ENCODE measurements around the gene MYL3.

MYL3 gene

DNA sequence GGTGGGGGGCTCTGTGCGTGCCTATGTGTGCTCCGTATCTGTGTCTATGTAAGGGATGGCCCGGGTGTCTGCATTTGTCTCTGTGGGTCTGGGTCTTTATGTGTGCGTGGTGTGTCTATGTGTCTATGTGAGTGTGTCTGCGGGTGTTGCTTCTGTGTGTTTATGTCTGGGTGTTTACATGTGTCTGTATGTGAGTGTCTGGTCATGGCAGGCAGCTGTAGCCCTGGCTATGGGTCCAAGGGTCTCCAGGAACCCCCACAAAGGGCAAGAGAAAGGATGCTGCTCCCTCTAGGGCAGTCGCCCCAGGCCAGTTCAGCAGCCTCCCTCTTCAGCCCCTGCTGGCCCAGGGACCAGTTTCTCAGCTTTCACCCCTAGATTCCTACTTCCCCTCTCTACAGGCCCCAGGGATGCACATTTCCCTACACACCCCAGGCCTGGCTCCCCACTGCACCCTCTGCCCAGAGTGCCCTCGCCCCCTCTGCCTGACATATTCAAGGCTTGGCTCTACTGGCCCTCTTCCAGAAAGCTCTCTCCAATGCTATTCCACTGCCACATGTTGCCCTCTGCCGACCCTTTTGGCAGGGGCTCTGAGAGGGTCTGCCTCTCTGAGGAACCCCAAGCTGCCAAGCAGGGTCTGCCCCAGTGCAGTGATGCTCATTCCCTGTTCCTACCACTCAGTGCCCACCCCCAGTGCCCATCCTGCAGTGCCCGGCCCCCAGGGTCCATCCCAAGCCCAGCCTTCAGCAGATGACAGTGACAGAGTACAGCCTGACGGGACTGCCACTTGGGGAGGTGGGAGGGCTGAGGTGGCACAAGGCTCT lies 1.0 kb upstream of the MYL3 start:
- no peak for DNase-seq

DNA sequence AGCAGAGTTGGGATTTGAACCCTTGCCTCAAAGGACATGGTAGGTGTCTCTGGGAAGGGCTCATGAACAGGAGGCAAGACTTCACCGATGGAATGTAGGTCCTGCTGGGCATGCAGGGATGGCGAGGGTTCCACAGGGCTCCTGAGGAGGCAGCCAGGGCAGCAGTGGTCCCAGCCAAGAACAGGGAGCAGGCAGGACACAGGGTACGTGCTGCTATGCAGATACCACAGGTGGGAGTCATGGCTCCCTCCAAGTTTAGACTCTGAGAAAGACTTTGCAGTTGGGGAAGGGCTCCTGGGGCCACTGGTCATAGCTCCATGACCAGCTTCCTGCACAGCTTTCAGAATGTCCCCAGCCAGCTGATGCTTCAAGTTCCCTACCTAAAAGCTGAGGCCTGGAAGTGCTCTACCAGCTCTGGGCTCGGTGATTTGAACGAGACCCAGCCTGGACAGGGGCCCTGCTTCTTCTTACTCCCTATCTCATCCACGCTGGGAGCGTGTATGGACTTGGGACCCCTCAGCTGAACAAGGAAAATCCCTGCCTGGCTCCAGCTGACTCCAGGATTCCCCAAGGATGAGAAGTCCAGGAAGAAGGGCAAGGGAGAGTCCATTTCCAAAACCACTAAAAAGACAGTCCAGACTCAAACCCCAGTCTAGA lies 747 bp downstream of the MYL3 start:
- DNase-seq = no peak

DNA sequence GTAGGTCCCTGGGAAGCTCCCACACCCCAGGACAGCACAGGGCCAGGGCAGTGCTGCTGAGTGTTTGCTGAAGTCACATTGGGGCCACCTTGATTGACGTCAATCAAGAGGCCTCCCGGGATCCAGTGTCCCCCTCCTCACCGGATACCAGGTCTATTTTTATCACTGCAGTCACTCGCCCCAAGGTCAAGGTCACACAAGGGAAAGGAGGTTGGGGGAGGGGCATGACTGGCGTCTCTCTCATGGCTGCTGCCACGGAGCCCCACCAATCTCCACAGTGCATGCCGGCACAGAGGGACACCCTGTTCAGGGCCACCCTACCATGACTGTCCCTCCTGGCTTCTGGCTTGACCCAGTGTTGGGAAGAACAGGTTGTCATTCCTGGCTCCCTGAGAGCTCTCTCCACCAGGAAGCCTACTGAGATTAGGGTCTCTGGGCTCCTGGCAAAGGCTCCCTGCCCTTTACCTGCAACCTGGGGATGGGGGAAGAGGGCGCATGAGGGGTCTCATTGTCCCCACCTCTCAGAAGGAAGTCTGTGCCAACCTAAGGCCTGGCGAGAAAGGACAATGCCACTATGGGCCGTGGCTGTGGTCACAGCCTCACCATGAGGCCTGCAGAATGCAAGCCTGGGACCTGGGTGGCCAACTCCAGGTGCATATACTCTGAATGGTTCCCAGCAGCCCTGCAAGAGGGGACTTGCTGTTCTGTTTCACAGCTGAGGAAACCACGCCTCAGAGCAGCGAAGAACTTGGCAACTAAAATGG lies 1.5 kb downstream of the MYL3 start:
- no peak for DNase-seq

DNA sequence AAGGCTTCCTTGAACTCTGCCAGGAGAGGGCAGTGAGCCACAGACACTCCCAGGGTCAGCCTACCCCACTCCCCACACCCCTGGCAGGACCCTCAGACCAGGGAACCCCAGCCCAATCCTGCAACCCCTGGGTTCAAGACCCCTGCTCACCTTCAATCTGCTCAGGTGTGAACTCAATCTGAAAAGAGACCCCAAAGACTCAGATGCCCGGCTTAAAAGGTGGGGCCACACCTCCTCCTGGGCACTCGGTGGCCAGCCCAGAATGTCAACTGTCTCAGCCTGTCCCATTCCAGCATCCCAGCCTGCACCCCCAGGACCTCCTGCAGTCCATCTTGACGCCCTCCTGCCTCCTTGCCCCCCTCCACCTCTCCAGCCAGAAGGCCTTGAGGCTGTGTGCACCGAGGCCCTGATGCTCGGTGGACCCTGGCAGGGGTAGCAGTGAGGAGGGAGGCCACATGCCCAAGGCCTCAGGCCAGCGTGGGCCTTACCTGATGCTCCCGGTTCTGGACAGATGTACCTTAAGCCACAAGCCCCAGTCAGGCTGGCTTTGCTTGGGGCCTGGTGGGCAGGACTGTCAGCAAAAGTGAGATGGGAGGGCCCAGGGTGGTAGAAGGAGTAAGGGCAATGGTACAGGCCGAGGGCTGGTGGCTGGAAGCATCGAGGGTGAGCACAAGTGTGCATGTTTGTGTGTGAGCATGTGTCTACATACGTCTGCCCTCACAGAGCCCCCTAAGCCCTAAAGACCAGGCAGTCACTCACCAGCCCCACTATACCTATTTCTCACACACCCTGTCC lies 2.2 kb downstream of the MYL3 start:
- DNase-seq = no peak

DNA sequence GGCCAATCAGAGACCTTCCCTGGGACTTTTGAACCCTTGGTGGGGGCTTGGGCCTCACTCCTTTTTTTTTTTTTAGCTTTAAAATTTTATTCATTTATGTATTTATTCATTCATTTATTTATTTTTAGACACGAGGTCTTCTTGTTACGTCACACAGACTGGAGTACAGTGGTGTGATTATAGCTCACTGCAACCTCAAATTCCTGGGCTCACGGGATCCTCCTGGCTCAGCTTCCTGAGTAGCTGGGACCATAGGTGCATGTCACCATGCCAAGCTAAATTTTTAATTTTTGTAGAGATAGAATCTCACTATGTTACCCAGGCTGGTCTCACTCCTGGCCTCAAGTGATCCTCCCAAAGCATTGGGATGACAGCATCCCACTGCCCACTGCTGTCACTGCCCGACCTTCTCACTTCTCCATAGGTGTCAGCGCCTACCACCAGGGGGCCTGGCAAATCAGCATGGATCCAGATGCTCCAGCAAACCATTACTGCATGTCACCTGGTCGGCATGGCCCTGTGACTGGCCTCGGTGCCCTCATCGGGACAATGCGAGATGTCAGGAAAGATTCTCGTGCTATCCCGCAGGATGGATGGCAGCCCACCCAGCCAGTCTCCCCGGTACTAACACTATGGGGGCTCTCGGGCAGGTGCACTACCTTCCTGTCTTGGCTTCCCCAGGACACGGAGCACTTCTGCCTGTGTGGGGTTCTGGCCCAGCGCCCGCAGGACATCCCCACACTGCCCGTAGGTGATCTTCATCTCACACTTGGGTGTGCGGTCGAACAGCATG lies 3.0 kb downstream of the MYL3 start:
- DNase-seq = peak in 1 of 2 donors; percentile 32

DNA sequence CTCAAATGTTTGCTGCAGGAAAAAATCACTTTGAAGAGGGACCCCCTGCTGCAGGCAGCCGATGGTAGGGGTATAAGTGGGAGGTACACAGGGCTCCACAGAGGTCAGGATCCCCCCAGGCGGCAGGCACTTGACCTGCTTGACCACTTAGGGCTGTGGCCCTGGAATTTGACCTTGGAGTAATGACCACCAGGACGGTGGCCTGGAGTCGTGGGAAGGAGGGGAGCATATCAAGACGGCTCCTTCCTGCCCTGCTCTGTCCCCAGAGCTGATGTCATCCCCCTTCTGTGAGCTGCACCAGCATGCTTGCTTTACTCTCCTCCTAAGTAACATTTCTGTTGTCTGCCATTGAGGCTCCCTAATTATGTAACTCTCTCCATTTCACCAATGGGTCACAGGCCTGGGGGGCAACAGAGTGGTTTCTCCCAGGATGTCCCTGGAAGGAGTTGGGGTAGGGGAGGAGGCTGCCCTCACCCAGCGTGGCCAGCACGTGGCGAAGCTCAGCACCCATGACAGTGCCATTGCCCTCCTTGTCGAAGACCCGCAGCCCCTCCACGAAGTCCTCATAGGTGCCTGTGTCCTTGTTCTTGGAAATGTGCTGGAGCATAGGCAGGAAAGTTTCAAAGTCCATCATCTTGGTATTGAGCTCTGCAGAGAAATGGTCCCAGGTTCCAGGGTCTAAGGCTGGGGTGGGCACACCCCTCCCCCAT lies 4.1 kb downstream of the MYL3 start:
- no peak for DNase-seq

DNA sequence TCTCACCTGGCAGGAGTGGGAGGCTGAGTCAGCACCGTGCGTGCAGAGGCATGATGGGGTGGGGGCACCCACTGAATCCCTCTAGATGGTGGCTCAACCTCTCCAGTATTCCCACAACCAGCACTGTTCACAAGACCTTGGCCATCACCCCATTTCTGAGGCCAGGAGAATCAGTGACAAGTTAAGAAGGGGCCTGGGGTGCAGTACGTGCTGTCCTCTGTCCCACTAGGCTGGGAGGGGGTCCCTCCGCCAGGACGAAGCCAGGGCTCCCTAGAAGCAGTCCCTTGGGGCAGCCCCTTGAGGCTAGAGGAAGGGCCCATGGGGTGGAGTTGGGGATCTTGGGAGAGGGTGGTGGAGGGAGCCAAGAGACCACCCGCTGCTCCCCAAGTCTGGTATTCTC lies 4.8 kb downstream of the MYL3 start:
- DNase-seq = no peak

DNA sequence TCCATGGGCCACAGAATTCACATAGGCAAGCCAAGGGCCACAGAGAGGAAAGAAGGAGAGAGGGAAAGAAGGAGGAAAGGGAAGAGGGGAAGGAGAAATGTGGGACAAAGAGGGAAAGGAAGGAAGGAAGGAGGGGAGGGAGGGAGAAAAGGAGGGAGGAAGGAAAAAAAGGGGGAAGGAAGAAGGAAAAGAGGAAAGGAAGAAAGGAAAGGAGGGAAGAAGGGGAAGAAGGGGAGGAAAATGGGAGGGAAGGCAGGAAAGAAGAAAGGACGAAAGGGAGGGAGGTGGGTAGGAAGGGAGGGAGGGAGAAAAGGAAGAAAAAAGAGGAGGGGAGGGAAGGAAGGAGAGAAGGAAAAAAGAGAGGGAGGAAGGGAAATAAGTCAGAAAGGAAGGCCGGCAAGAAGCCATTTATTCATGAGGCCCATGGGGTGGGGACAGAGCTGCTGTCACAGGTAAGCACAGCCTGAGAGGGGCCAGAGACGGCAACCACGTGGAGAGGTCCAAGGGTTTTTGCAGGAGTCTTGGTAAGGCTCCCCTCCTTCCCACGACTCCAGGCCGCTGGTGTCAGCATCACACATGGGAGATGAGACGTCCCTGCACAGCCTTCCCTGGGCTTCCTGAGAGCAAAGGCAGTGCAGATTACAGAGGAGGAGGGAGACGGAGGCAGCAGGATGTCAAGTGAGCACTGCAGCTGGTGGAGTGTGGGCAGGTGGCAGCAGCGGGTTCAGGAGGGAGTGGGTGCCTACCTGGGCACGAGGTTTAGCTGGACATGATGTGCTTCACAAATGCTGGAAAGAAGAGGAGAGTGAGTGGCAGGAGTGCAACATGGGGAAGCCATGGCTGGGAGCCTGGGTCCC lies 5.5 kb downstream of the MYL3 start:
- no peak for DNase-seq

DNA sequence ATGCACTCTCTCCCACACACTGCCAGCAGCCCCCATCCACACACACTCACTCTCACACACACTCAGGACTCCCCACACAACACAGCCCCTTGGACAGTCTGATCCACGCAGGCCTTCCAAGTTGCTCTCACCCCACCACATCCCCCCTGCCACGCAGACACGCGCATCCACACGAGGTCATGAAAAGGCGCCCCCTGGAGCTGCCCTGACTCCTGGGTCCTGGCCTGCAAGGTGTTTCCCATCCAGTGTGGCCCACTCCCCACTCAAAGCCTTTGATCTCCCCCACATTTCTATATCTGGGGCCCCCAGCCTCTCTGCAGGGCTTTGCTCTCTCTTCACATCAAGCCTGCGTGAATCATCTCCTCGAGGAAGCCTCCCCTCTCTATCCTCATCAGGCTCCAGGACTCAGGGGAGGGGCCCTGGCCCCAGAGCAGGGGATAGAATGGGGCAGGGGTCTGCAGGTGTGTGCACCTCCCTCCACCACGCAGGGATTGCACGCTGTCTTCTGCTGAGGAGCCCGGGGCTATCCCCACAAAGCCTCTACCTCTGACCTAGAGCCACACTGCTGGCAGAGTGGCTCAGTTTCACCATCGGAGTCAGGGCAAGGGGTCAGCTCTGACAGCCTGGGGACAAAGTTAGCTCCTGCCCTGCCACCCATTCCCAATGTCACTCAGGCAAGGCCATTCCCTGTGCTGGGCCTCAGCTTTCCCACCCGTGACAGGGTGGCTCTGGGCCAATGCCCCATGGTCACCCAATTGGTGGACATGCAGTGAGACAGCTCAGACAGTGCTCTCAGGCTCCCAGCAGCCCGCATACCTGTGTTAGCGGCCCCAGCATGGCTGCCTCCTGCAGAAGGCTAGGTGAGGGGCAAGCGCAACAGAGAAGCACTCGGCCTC lies 6.4 kb downstream of the MYL3 start:
- no peak for DNase-seq

DNA sequence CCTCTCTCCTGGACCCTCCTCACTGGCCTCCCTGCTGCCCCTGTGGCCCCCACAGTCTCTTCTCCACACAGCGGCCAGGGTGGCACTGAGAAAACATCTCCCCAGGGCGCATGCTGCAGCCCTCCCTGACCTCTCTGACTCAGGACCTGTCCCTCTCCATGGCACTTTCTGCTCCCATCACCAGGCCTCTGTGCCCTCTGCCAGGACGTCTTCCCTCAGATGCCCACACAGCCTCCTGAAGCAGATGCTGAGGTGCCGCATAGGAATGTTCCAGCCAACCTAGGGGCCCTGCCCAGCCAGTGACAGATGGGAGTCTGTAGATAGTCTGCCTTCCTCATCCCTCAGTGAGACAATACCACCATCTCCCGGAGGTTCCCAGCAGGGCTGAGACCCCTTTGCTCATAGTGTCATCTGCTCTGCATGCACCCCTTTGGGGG lies 8.7 kb downstream of the MYL3 start:
- no peak for DNase-seq

DNA sequence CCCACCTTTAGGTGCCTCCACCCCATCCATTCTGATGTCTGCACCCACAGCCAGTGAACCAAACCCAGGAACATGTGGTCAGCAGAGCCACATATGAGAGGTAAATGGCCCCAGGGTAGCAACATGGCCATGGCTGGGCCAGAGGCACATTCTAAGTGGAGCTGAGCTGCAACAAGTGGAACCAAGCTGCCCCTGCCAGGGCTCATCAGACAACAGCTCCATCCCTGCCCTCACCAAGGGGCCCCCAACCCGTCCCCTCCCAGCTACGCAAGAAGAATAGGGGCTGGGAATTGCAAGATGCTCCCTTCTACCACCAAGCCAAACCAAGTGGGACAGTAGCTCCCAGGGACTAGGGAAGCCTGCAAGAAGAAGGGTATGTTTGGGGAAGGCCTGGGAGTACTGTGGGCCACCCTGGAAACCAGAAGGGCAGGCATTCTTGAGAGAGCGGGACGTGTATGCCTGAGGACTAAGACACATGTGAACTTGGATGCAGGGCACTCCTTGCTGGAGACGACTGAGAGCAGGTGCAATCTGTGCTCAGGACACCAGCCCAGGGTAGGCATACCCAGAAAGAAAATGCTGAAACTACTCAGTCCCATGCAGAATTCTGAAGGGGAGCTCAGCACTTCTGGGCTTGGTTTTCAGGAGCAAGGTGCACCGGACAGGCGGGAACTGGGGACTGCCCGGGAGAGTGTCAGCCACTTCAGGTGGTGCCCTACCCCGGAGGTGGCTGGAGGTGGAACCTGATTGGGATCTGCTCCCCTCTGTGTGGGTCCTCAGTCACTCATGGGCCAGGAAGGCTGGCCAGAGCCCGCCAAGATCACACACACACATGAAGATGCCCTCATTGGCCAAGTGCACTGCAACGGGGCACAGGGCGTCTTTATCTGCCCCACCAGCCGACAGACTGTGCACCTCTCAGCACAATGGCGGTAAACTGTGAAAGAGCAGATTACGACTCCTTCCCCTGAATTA lies 9.5 kb downstream of the MYL3 start:
- no peak for DNase-seq

DNA sequence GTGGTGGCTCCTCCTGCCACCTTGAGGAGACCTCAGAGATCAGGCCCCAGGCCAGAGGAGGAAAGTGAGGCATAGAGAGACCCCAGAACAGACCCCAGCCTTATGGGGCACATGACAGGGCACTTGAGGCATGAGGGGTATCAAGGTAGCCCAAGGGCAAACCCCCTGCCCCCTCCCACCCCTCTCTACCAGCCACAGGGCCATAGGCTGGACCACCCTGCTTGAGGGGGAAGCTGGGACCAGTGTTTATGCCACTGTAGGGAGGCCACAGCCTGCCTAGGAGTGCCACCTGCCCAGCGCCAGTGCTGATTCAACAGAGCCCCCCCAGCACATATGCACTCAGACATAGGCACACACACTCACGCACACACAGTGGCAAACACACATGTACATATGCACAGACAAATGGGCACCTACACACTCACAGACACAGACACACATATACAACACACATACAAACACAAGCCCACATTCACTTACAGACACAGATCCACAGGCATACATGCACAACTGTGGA lies 10.3 kb downstream of the MYL3 start:
- no peak for DNase-seq

DNA sequence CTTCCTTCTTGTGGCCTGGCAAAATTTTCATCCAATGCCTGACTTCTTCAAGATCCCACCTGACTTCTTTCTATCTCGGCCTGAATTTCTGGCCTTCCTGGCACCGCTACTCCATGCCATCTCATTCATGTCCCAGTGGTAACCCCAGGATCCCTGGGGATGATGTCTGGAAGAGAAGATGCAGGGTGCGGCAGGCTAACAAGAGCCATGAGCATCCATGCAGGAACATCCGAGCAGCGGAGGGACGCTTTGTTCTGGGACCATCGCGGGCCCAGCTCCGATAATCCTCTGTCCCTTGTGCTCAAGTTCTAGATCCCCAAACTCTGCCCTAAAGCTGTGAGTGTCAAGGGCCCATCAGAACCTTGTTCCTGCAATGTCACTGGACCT lies 10.9 kb downstream of the MYL3 start:
- no peak for DNase-seq

DNA sequence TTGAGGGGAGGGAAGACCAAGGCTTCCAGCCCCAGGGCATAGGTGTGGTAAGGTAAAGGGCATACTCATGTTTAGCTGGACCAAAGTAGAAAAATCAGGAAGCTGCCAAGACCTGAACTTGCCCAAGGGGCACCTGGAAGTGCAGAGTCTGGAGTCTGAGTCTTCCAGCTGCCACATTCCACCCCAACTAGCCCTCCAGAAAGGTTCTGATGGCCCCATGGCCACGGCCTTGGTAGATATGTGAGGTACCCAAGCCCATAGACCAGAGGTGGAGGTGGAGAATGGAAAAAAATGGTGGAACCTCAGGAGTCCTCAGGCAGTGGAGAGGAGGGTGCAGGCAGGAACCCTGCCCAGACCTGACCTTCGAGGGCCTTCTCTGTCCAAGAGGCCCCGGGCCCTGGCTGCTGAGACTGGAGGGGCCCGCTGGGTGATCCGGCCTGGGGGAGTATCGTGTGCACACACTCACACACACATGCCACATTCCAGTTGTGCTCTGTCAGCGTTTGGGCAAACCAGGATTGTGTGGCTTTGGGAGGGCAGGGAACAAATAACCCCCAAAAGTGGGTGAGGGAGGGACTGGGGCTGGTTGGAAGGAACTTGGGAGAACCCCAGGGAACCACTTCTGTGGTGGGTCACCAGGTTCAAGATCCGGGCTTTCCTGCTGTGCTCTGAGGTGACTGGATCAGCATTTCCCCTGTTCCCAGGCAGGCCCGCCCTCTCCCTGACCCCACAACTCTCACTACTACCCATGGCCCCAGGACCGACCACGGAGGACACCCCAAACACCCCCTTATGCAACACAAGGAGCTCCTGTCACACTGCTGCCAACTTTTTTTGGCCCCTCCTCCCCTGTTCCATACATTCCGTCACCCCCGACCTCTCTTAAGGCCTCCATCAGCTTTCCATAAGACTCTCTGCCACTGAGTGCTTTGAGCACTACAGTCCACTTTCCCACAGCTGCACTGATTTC lies 11.6 kb downstream of the MYL3 start:
- DNase-seq = no peak

DNA sequence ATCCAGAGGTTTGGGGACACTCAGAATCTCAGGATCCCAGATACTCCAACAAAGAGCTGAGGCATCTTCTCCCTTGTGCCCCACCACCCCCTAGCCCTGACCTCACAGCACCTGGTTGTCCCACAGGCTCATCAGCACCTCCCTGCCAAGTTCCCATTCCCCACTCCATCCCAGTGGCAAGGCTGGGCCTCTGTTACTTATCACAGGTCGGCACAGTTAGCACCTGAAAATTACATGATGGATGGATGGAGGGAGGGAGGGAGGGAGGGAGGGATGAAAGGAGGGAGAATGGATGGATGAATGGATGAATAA lies 12.8 kb downstream of the MYL3 start:
- no peak for DNase-seq

DNA sequence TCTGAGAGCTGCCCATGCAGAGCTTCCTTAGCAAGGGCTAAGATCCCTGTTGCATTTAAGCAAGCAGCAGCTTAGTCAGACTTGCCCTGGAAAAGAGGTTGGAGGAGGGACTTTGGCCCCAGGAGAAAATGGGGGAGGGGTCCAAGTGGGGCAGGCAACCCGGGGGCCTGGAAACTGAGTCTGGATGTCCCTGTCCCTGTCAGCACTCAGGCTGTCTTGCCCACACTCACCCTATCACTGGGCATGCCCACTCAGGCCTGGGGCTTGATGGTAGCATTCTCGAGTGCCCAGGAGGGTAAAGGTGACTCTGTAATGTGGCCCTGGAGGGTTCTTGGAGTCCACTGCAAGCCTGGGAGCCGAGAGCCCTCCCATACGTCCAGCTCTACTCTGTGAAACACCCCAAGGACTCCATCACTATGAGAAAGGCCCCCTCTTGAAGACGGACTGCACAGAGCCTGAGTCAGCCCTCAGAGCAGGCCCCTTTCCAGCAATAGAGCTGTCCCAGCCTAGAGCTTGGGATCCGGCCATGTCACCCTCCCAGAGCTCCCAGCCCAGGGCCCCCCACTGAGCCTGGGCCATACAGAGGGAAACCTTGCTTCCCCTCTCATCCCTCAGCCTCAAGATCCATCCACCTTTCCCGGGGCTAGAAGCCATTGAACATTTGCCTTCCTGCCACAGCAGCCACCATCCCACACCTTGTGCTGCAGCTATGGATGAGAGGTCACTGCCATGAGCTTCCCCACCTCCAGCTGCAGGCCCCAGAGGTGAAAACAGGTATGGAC lies 13.4 kb downstream of the MYL3 start:
- no peak for DNase-seq

Measured in inflammatory macrophage (primary cell).